ENCODE results near the gene FOS. TPM values are rescaled to one million over a fixed set of nuclear protein-coding genes. Genes with fewer than 3 reads are reported as not detected.

FOS gene
- total and polyA plus RNA-seq, 2 of the 4 experiments (the other 2 are of a cell fraction) = 53.6 to 171 TPM

DNA sequence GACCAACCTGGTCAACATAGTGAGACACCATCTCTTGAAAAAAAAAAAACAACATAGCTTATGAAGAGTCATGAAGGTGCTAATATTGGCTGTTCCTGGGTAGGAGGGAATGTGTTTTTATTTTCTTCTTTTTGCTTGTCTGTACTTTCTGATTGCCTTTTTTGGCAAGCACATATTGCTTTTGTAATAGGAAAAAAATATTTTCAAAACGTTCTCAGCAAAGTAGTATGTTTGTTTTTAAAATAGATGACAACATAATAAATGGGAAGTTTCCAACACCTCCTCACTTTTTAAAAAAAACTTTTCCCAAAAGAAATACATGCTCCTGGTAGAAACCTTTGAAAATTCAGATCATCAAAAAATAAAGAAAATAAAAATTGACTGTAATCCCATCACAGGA is 20.9 kb downstream of the FOS start:
- Histone ChIP-seq H3K56ac (ENCODE audit: extremely low read depth, insufficient read depth, low read length) (no peak overlapping the region), H3K79me1 (ENCODE audit: low read depth in 1 of 2, low read length in 2 of 2) (peaks cover 0 to 3% of the 10 kb centered on the region in 2 experiments; a peak in 1 of 4 replicates), H3K9me1 (ENCODE audit: insufficient read depth, low read length) (0 out of 2 replicates have a peak, but pooled peaks cover 7% of the 10 kb centered on the region), H2AFZ (replicated peaks; ENCODE audit: low read length, poor library complexity) (no peak overlapping the region), H3K14ac (replicated peaks; ENCODE audit: low read depth, low read length) (no peak overlapping the region), H3K4ac (ENCODE audit: low read depth, low read length) (no peak overlapping the region), H3K23ac (ENCODE audit: low read depth, low read length) (no peak overlapping the region), H3K4me3 (ENCODE audit: insufficient read depth, low read depth, low read length) (no peak overlapping the region), H4K5ac (ENCODE audit: low read depth, low read length) (no peak overlapping the region), H3K27me3 (ENCODE audit: control insufficient read depth, insufficient read depth, low read length) (no peaks in the 10 kb centered on the region), H2BK20ac (ENCODE audit: low read depth, low read length) (no peak overlapping the region), H3K18ac (ENCODE audit: low read depth, low read length) (no peak overlapping the region), H4K8ac (ENCODE audit: low read depth in 2 of 2, low read length in 2 of 2) (no peak overlapping the region), H2BK120ac (ENCODE audit: low read depth, low read length) (no peak overlapping the region), H4K20me1 (ENCODE audit: insufficient read depth, low read length) (0 out of 2 replicates have a peak, but pooled peaks cover 6% of the 10 kb centered on the region), H3K9me3 (ENCODE audit: control insufficient read depth, insufficient read depth, low read length) (no peaks in the 10 kb centered on the region), H3K4me2 (ENCODE audit: low read depth, low read length) (no peak overlapping the region), H3K9ac (ENCODE audit: low read depth, low read length) (no peak overlapping the region), H3K36me3 (ENCODE audit: control insufficient read depth, insufficient read depth, low read length) (no peaks in the 10 kb centered on the region), H3K27ac (ENCODE audit: insufficient read depth, low read length) (no peak overlapping the region), H2BK15ac (ENCODE audit: low read depth, low read length) (no peak overlapping the region), H2AK9ac (replicated peaks; ENCODE audit: low read depth, low read length, poor library complexity) (no peak overlapping the region), H2AK5ac (ENCODE audit: low read depth, low read length) (no peak overlapping the region), H2BK5ac (ENCODE audit: low read depth, low read length, poor library complexity, severe bottlenecking) (no peak overlapping the region), H3K4me1 (ENCODE audit: control insufficient read depth, insufficient read depth, low read length) (peaks cover 4% of the 10 kb centered on the region; the same call in 1 of the 2 replicates), H4K91ac (ENCODE audit: insufficient read depth, low read depth, low read length) (no peak overlapping the region)
- dilution Hi-C loops (cut with HindIII; ENCODE audit: low sequenced_read_pairs, unreplicated experiment) = no loop called here
- ATAC-seq (ENCODE audit: low read depth) (no peak), DNase-seq (no peak)
- in situ Hi-C loops (cut with MboI; ENCODE audit: low sequenced_read_pairs) = loop anchor here (25.0 kb wide), 1 partner anchor 1738 kb away; the partner anchor contains the start of gene IRF2BPL
- ChIA-PET CTCF (no interaction called here), POLR2A (ENCODE audit: unreplicated experiment) (no interaction called here)
- no CpG with 5 or more reads among the region's 1 CpG for WGBS, 2 experiments (ENCODE audit: extremely low coverage in 2 of 2, insufficient read length in 1 of 2)
- intact Hi-C loops (cut with micrococcal nuclease) = loop anchor here (10.0 kb wide), 1 partner anchor 355 kb away; no protein-coding TSS in a partner anchor
- TF ChIP-seq RFX5 (IDR thresholded peaks at IDR 0.05; ENCODE audit: low read depth, low read length) = no peak
- no peak for TF ChIP-seq FOS (IDR thresholded peaks at IDR 0.05; ENCODE audit: low read depth, low read length)
- no peak for TF ChIP-seq SMC3 (IDR thresholded peaks at IDR 0.05; ENCODE audit: low read depth, low read length)
- no peak for TF ChIP-seq RAD21 (IDR thresholded peaks at IDR 0.05; ENCODE audit: low read length)
- no peak for TF ChIP-seq NFE2L2 (IDR thresholded peaks at IDR 0.05; ENCODE audit: low read depth, low read length)
- TF ChIP-seq POLR2A (IDR thresholded peaks at IDR 0.05; ENCODE audit: low read depth, low read length) = no peak
- no peak for TF ChIP-seq BHLHE40 (IDR thresholded peaks at IDR 0.05; ENCODE audit: low read depth, low read length)
- TF ChIP-seq RCOR1 (IDR thresholded peaks at IDR 0.05; ENCODE audit: insufficient replicate concordance, low read length) = no peak
- TF ChIP-seq, protein P1, sequence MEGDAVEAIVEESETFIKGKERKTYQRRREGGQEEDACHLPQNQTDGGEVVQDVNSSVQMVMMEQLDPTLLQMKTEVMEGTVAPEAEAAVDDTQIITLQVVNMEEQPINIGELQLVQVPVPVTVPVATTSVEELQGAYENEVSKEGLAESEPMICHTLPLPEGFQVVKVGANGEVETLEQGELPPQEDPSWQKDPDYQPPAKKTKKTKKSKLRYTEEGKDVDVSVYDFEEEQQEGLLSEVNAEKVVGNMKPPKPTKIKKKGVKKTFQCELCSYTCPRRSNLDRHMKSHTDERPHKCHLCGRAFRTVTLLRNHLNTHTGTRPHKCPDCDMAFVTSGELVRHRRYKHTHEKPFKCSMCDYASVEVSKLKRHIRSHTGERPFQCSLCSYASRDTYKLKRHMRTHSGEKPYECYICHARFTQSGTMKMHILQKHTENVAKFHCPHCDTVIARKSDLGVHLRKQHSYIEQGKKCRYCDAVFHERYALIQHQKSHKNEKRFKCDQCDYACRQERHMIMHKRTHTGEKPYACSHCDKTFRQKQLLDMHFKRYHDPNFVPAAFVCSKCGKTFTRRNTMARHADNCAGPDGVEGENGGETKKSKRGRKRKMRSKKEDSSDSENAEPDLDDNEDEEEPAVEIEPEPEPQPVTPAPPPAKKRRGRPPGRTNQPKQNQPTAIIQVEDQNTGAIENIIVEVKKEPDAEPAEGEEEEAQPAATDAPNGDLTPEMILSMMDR (conservative IDR thresholded peaks at IDR 0.05; ENCODE audit: low read depth, low read length) = no peak
- BruUV-seq (replicated peaks) = no TSS peak

Data from IMR-90 (cell line).